Measurements from ENCODE around the gene IQGAP3. TPM values are rescaled to one million over a fixed set of nuclear protein-coding genes. Genes with fewer than 3 reads are reported as not detected.

IQGAP3 gene
- total and polyA plus RNA-seq, 9 donors: 0.05 to 1.2 (median 0.30) TPM; not detected in 1

DNA sequence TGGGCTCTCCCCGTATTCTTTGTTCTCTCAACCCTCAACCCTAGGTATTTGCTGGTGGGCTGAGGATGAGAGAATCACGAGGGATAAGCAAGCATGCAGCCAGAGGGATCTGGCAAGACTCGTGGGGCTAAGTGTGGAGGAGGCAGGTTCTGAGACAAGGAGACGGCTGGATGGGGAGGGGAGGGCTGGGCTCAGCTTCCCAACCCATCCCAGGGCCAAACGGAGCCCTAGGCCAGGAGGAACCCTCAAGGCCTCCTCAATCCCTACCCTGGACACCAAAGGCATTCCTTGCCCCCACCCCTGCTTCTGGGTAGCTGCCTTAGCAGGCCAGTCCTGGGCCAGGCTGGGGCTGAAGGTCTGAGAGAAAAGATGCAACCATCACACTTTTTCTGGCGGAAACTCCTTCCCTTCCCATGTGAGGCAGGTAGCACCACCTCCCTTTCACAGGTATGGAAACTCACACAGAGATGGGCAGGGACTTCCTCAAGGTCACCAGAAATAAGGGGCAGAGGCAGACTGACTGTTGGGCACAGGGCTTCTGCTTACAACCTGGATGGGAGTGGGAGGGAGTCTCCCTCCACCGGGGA is 78.0 kb downstream of the IQGAP3 start:
- 18 to 21% (median 19%) methylated on average over 7 of the region's 7 CpGs for WGBS, 3 donors
- TF ChIP-seq POLR2A (IDR thresholded peaks at IDR 0.05): no peak
- TF ChIP-seq, protein P1, sequence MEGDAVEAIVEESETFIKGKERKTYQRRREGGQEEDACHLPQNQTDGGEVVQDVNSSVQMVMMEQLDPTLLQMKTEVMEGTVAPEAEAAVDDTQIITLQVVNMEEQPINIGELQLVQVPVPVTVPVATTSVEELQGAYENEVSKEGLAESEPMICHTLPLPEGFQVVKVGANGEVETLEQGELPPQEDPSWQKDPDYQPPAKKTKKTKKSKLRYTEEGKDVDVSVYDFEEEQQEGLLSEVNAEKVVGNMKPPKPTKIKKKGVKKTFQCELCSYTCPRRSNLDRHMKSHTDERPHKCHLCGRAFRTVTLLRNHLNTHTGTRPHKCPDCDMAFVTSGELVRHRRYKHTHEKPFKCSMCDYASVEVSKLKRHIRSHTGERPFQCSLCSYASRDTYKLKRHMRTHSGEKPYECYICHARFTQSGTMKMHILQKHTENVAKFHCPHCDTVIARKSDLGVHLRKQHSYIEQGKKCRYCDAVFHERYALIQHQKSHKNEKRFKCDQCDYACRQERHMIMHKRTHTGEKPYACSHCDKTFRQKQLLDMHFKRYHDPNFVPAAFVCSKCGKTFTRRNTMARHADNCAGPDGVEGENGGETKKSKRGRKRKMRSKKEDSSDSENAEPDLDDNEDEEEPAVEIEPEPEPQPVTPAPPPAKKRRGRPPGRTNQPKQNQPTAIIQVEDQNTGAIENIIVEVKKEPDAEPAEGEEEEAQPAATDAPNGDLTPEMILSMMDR (IDR thresholded peaks at IDR 0.05): no peak

DNA sequence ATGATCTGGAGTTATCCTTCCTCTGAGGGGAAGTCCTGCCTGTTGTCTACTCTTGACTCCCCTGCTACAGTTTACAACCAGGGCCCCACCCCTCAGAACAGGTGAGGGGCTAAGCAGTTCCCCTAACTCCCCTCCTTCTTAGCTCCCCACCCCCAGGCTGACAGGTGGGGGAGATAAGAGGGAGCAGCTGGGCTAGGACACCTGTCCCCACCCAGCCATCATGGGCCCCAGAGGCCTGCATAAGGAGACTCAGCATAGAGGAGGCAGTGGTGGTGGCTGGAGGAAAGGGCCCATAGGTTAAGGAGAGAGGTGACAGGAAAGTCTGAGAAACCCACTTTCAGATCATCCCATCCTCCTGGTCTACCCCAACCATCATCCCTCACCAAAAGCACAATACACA is 78.6 kb downstream of the IQGAP3 start:
- no peak overlapping the region for H3K4me3 ChIP-seq
- H3K4me1 ChIP-seq (ENCODE audit: insufficient read depth): peaks cover 78% of the 10 kb centered on the region
- TF ChIP-seq EP300 (IDR thresholded peaks at IDR 0.05) (no peak), POLR2A (IDR thresholded peaks at IDR 0.05) (no peak)
- TF ChIP-seq, protein P1 (IDR thresholded peaks at IDR 0.05): no peak
- peak overlapping the region; percentile 17 to 18 for H3K27ac ChIP-seq
- H3K27me3 ChIP-seq: no peaks in the 10 kb centered on the region
- no peaks in the 10 kb centered on the region for H3K9me3 ChIP-seq
- DNase-seq: no peak
- no peaks in the 10 kb centered on the region for H3K36me3 ChIP-seq
- intact Hi-C loops (cut with DNase I): no loop called here

More for the DNA sequence above, 78.0 kb downstream of the IQGAP3 start:
- Histone ChIP-seq H3K9me3 (no peaks in the 10 kb centered on the region), H3K36me3 (no peaks in the 10 kb centered on the region), H3K27me3 (no peaks in the 10 kb centered on the region), H3K4me1 (ENCODE audit: insufficient read depth) (peaks cover 73% of the 10 kb centered on the region), H3K4me3 (peak overlapping the region; percentile 3), H3K27ac (peak overlapping the region in 1 of 2 donors; percentile 7)
- intact Hi-C loops (cut with DNase I): no loop called here
- DNase-seq: peak in 3 of 5 donors; percentile 59 to 66 (median 63)

DNA sequence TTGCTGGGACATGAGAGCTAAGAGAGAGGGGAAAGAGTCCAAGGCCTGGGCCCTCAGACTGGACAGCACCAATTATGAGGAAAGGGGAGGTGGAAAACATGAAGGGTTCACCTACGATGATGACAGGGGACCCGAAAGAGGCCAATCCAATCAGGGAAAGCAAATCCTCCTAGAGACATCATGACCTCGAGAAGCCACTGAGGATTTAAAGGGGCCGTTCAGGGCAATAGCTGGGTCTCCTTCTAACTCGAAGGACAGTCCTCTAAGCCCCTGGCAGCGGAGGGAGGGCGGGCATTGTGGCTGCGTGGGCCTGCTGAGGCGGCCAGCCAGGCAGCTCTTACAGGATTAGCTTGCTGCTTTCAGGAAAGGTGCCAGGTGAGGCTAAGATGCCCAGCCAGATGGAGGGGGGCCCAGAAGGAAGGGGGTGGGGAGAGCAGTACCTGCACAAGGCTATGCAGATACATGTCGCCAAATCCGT is 79.2 kb downstream of the IQGAP3 start:
- H3K27me3 ChIP-seq: no peaks in the 10 kb centered on the region
- 27 to 31% (median 28%) methylated on average over 11 of the region's 11 CpGs for WGBS, 3 donors
- H3K27ac ChIP-seq: peak overlapping the region; percentile 17 to 26
- intact Hi-C loops (cut with DNase I): no loop called here
- H3K4me1 ChIP-seq (ENCODE audit: insufficient read depth): peaks cover 81% of the 10 kb centered on the region
- H3K4me3 ChIP-seq: no peak overlapping the region
- no peaks in the 10 kb centered on the region for H3K36me3 ChIP-seq
- TF ChIP-seq, protein P1 (IDR thresholded peaks at IDR 0.05): no peak
- TF ChIP-seq EP300 (IDR thresholded peaks at IDR 0.05) (no peak), POLR2A (IDR thresholded peaks at IDR 0.05) (no peak)
- no peaks in the 10 kb centered on the region for H3K9me3 ChIP-seq
- peak in 1 of 5 donors; percentile 46 for DNase-seq

DNA sequence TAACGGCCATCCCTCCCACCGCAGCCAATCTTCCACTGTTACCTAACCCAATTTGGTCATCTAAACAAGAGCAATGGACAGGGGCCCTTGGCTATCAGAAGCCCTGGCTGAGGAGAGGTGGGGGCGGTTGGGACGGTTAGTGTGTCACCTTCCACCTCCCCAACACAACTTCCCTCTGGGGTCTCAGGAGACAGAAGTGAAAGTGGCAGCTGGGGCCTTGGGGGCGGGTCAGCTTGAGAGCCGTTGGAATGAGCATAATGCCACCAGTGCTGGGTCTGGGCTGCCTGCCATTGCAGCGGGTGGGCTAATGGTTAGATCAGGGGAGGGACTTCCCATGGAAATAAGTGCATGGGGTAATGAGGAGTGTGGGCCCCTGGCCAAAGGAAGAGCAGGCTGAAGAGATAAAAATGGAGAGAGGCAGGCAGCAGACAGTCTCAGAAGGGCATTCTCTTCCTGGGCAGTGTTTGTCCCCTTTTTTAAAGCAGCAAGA is 79.7 kb downstream of the IQGAP3 start:
- Histone ChIP-seq H3K27ac (peak overlapping the region; percentile 26 to 91), H3K4me3 (no peak overlapping the region), H3K4me1 (ENCODE audit: insufficient read depth) (peaks cover 78% of the 10 kb centered on the region), H3K27me3 (no peaks in the 10 kb centered on the region), H3K36me3 (no peaks in the 10 kb centered on the region), H3K9me3 (no peaks in the 10 kb centered on the region)
- DNase-seq: peak in 1 of 5 donors; percentile 40
- TF ChIP-seq POLR2A (IDR thresholded peaks at IDR 0.05): no peak
- TF ChIP-seq, protein P1 (IDR thresholded peaks at IDR 0.05): no peak
- intact Hi-C loops (cut with DNase I): no loop called here
- WGBS, 3 donors: 47 to 54% (median 49%) methylated on average over 7 of the region's 7 CpGs

Measured in ovary (tissue), 9 donors.